NOMO-1 treated with DMSO at 0.1 percent for 48 hours (cell line): ENCODE results near the gene PRODH2.

Source experiments
- DNase-seq: peaks from one replicate; lab custom pipeline; 2025; ENCODE audit not compliant: unreplicated experiment; lab: John Stamatoyannopoulos, UW

The PRODH2 gene, protein sequence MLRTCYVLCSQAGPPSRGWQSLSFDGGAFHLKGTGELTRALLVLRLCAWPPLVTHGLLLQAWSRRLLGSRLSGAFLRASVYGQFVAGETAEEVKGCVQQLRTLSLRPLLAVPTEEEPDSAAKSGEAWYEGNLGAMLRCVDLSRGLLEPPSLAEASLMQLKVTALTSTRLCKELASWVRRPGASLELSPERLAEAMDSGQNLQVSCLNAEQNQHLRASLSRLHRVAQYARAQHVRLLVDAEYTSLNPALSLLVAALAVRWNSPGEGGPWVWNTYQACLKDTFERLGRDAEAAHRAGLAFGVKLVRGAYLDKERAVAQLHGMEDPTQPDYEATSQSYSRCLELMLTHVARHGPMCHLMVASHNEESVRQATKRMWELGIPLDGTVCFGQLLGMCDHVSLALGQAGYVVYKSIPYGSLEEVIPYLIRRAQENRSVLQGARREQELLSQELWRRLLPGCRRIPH

DNA sequence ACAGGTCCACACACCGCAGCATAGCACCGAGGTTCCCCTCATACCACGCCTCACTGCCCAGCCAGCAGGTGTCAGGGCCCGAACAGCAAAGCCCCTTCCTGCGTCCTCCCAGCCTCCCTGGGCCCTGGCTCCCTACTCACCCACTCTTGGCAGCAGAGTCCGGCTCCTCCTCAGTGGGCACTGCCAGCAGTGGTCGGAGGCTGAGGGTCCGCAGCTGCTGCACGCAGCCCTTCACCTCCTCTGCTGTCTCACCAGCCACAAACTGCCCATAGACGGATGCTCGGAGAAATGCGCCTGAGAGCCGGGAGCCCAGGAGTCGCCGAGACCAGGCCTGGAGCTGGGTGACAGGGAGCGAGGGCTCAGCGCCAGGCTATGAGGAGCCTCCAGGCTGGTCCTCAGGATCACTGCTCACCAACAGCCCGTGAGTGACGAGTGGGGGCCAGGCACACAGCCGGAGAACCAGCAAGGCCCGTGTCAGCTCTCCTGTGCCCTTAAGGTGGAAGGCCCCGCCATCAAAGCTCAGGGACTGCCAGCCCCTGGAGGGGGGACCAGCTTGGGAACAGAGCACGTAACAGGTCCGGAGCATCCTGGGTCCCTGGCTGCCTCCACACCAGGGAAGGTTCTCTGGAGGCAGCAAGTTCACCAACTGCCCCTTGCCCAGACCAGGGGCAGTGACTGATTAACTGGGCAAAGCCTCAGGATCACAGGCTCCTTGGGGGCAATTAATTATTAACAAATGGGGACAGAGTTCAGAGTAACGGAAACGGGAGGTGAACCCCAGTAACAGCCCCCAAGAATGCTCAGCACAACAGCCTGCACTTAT is at the start of gene PRODH2:
Gene PRODH2, minus strand, starts transcription at position 626 of the 823 bp plus-strand sequence. Its CDS starts 40 bp downstream, at position 586.
- DNase-seq = no peak

DNA sequence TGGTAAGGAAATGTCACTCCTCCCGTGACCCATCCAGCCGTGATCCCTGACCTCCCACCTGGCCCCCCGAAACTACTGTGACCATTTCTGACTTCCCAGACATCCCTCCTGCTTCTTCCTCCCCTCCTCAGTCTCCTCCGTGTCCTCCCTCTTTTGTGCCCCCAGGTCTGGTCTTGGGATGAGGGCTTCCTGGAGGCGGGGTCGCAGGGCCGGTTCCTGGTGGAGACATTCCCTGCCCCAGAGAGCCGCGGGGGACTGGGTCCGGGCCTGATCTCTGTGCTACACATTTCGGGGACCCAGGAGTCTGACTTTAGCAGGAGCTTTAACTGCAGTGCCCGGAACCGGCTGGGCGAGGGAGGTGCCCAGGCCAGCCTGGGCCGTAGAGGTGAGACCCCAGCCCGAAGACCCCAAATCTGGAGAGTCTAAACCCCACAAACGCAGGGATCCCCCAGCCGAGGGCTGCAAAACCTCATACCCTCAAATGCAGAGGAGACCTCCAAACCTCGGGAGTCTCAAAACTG is 49.1 kb upstream of the PRODH2 start:
- DNase-seq = no peak

DNA sequence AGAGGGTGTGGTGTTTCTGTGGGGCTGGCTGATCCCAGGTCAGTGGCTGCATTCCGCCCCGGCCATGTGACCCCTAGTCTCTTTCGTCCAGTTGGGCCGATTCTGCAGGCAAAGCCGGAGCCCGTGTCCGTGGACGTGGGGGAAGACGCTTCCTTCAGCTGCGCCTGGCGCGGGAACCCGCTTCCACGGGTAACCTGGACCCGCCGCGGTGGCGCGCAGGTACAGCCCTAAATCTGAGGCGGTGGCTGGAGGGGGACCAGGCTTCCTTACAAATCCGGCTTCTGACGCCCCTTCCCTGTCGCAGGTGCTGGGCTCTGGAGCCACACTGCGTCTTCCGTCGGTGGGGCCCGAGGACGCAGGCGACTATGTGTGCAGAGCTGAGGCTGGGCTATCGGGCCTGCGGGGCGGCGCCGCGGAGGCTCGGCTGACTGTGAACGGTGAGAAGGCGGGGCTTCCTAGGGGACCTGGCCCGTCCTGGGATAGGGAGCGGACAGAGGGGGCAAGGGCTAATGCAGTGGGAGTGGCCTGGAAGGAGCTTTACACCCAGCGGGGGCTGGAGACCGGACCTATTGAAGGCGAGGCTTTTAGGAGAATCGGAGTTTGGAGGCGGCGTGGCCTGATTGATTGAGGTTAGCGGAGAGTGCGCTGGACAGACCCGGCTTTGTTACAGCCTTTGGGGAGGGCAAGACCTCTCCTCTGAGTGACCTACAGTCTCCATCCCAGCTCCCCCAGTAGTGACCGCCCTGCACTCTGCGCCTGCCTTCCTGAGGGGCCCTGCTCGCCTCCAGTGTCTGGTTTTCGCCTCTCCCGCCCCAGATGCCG is 48.4 kb upstream of the PRODH2 start:
- DNase-seq = no peak

DNA sequence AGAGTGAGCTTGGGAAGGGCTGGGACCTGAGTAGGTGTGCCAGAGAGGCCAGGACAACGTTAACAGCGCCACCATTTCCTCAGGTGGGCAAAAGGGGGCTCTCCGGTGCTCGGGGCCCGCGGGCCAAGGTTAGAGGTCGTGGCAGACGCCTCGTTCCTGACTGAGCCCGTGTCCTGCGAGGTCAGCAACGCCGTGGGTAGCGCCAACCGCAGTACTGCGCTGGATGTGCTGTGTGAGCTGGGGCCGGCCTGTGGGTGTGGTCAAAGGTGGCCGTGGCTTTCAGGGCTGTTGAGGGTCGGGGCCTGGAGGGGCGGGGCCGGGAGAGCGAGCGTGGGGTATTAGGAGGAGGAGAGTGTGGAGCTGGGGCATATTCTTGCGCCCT is 47.8 kb upstream of the PRODH2 start:
- no peak for DNase-seq

DNA sequence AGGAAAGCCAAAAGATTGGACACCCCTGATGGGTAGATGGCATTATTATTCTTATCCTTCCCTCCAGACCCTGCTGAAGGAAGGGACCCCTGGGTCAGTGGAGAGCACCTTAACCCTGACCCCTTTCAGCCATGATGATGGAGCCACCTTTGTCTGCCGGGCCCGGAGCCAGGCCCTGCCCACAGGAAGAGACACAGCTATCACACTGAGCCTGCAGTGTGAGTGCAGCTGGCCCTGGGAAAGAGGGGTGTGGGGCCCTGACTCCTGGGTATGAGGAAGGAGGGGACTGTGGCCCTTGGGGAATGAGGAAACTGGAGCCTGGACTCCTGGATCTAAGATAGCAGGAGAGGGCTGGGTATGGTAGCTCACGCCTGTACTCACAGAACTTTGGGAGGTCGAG is 46.8 kb upstream of the PRODH2 start:
- DNase-seq = no peak

GRCh38 chr19:35858311-35858710 is 45.7 kb upstream of the PRODH2 start:
- DNase-seq = no peak

DNA sequence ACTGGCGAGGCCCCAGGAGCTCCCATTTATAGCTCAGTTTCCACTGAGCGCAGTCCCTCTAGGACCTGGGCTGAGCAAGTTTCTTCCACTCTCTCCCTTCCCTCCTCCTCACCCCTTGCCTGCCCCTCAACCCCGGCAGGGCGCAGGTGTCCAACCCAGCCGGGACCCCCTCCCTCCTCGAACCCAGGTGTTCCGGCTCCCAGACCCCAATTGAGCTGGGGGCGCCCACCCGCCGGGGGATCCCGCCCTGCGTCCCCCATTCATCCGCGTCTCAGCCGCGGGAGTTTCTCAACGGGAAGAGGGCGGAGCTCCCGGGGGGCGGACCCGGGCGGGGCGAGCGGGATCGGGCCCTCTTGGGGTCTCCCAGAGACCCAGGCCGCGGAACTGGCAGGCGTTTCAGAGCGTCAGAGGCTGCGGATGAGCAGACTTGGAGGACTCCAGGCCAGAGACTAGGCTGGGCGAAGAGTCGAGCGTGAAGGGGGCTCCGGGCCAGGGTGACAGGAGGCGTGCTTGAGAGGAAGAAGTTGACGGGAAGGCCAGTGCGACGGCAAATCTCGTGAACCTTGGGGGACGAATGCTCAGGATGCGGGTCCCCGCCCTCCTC is 44.0 kb upstream of the PRODH2 start, which contains the start of gene KIRREL2:
Gene KIRREL2, plus strand, starts transcription at position 366 of the 604 bp plus-strand sequence. Its CDS starts 209 bp downstream, at position 575.
- DNase-seq = peak; percentile 46

- no peak for DNase-seq
These were observed 40.6 kb upstream of the PRODH2 start for GRCh38 chr19:35853038-35853756.

GRCh38 chr19:35852029-35852780 is 39.6 kb upstream of the PRODH2 start, which contains the start of gene NPHS1:
TSS of gene NPHS1 (minus strand) at chr19:35852504. CDS start at chr19:35851837, 667 bp downstream.
- no peak for DNase-seq

GRCh38 chr19:35851213-35852028 is 38.8 kb upstream of the PRODH2 start:
- no peak for DNase-seq

DNA sequence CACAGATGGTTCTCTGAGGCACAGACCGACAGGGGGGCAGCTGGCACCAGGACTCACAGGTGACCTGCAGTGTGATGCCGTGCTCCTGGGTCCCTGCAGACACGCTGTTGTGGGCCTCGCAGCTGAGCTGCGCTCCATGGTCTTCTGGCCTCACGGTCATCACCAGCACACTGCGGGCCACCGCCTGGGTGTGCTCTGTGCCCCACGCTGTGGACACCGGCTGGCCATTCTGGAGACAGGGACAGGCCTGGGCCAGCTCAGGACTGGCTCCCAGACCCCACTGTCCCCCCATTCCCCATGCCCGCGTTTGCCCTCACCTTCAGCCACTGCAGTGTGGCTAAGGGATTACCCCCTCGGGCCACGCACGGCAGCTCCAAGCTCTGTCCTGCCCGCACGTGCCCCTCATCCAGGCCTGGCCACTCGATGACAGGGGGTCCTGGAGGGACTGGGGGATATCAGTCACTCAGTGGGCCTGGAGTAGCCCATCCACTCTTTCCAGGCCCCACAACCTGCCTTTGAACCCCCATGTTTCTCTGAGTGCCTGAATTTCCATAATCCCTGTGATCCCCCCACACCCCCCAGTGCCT is 36.4 kb upstream of the PRODH2 start:
- DNase-seq = no peak

DNA sequence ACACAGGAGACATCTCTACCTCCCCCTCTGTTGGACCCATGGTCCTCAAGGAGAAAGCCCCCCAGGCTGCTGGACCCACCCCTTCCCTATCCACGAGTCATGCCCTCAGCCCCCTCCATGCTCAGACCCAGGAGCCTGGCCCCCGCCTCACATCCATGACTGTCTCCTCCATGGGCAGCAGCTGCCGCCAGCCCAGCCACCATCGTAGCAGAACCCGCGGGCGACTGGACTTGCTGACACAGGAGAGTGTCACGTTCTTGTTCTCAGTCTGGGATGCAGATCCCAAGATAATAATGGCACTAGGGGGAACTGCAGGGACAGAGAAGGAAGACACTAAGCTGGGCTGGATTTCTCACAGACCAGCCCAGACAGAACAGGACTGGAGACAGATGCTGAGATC is 35.8 kb upstream of the PRODH2 start:
- DNase-seq = no peak

DNA sequence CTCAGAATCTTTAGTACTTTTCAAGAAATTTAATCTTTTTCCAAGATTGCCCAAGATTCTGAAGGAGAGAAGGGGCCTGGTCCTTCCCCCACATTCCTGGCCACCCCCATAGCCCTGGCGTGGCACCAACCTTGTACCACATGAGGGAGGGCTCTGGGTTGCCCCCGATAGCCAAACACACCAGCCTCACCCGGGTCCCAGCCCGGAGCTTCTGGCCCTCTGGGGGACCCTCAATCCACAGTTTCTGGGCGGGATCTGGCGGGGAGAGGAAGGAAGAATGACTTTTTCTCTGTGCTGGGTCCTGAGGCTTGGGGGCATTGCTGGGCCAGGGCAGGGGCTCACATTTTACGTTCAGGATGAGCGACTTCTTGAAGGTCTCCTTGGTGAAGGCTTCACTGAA is 35.3 kb upstream of the PRODH2 start:
- DNase-seq = no peak

- DNase-seq = no peak
These were observed 33.5 kb upstream of the PRODH2 start for GRCh38 chr19:35846038-35846668.

DNA sequence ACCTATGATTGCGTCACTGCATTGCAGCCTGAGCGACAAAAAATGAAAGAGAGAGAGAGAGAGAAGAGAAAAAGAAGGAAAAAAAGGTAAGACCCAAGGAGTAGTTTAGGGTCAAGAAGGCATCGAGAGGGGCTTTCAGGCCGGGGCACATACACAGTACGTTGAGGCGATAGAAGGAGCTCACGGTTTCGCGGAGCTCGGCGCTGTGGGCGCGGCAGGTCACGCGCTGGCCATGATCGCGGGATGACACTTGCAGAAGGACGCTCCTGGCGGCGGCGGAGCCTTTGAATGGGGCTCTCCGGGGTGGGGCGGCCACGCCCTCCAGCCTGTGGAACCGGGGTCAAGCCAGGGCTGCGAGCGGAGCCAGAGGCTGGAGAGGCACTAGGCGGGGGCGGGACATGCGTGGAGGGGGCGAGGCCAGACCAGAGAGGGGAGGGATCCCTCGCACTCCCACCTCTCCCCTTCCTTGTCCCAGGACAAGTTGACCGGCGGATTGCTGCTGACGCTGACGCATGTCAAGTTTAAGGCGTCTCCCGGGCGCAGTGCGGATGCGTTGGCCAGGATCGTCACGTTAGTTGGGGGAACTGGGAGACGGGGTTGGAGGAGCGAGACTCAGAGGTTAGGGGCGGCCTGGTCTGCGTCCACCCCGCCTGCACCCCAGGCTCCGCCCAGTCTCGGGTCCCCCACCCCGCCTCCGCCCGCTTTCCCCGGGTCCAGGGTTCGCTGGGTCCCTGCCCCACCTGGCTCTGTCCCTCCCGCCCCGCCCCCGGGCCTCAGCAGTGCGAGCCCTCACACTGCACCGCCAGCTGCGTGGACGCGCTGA is 32.8 kb upstream of the PRODH2 start:
- no peak for DNase-seq

- no peak for DNase-seq
These were observed 32.0 kb upstream of the PRODH2 start for GRCh38 chr19:35844482-35845214.
